Stimulated activated CD8-positive, alpha-beta memory T cell treated with anti-CD3 and anti-CD28 coated beads, Interleukin-4, amount 100 ng/mL, for 4 hours (primary cell): Measurements from ENCODE around the gene MAGI1.

Experiments used
- DNase-seq, 2 donors: peaks; one replicate each; pipeline ENCODE4 v3.0.0-alpha.2; 2020; ENCODE audit warnings: low read depth in 2 of 2, low spot score in 1 of 2

Gene MAGI1

GRCh38 chr3:65948841-65949573 is 89.7 kb downstream of the MAGI1 start:
- DNase-seq, result no peak

GRCh38 chr3:65946438-65946837 is 92.3 kb downstream of the MAGI1 start:
- DNase-seq, result no peak

GRCh38 chr3:65945953-65946352 is 92.8 kb downstream of the MAGI1 start:
- DNase-seq, result no peak

GRCh38 chr3:65945480-65945879 is 93.2 kb downstream of the MAGI1 start:
- no peak for DNase-seq

DNA sequence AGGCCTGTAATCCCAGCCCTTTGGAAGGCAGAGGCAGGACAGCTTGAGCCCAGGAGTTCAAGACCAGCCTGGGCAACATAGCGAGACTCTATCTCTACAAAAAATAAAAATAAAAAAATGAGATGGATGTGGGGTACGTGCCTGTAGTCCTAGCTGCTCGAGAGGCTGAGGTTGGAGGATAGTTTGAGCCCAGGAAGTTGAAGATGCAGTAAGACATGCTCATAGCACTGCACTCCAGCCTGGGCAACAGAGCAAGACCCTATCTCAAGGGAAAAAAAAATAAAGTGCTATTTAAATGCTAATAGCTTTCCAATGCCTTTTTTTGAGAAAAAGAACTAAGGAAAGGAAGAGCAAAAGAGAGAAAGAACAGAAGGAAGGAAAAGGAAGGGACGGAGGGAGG is 94.5 kb downstream of the MAGI1 start:
- no peak for DNase-seq

GRCh38 chr3:65939801-65940246 is 98.9 kb downstream of the MAGI1 start:
- DNase-seq, result no peak

DNA sequence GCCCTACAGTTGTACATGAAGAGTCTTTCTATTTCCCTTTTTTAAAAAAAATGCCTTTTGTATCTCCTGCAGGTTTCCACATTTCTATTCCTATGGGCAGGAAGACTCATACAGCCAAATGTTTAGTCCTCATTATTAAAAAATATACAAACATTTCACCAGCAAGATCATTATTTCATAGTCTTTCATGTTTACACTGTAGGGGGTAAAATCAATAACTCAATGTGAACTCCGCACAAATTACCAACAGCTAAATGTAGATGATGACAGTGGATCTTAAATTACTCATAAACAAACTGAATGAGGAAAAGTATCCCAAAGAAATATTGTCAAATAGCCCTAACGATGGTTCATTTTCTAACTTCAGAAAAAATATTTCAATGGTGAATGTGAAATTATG is 99.5 kb downstream of the MAGI1 start:
- DNase-seq, result no peak

GRCh38 chr3:65938676-65939075 is 100.0 kb downstream of the MAGI1 start:
- DNase-seq, result no peak

DNA sequence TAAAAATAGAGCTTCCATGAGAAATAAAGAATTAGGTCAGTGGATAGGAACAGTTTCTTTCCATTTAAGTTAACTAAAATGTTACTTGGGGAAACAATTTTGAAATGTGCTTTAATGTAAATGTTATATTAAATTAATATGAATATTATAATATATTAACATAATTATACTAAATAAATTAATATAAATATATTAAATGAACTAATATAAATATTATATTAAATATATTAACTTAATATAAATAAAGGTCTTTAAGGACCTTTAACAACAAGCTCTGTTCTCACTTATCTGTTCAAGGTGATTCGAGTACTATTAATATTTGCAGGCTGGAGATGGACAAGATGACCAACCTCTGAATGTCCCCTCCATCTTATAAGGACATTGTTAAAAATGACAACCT is 100.6 kb downstream of the MAGI1 start:
- DNase-seq, result no peak

- no peak for DNase-seq
Measured at GRCh38 chr3:65936908-65937638, 101.6 kb downstream of the MAGI1 start.

- no peak for DNase-seq
Measured at GRCh38 chr3:65935724-65936123, 103.0 kb downstream of the MAGI1 start.

- no peak for DNase-seq
Measured at GRCh38 chr3:65930648-65931047, 108.1 kb downstream of the MAGI1 start.

DNA sequence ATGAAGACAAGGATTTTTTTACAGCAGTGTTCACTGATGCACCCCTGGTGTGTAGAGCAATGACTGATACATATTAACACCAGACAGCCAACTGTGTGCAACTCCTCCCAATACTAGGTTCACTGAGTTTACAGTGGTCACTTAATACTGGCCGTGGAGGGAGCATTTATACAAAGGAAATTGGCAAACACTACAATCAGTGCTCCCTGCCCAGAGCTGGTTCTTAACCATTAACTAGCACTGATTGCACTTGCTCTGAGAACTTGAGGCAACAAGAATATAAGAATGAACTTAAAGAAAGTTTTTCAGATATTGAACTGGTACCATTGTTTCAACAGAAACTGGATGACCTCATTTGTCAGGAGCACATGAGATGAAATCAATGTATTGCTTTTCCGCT is 110.6 kb downstream of the MAGI1 start:
- no peak for DNase-seq

GRCh38 chr3:65927576-65927975 is 111.1 kb downstream of the MAGI1 start:
- no peak for DNase-seq

DNA sequence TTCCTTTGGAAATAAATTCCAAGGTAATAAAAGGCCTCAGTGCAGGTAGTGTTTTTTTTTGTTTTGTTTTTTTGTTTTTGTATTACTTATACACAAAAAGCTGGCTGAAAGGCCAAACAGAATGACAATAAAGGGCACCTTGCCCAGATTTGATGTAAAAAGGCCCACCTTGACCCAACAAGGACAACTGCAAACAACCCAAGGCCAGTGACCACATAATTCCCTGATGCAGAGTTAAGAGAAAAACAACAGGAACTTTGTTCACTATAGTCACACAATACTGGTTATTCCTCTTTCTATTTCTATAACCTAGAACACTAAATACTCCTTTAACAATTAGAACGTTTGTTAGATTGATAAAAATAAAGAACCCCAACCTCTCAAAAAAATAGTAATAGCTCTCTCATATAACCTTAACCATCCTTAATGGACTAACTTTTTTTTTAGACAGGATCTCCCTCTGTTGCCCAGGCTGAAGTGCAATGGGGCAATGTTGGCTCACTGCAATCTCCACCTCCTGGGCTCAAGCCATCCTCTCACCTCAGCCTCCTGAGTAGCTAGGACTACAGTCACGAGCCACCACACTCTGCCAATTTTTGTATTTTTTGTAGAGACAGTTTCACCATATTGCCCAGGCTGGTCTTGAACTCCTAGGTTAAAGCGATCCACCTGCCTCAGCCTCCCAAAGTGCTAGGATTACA is 113.3 kb downstream of the MAGI1 start:
- no peak for DNase-seq

- no peak for DNase-seq
Measured at GRCh38 chr3:65924762-65925161, 114.0 kb downstream of the MAGI1 start.

- no peak for DNase-seq
Measured at GRCh38 chr3:65922441-65922840, 116.3 kb downstream of the MAGI1 start.

DNA sequence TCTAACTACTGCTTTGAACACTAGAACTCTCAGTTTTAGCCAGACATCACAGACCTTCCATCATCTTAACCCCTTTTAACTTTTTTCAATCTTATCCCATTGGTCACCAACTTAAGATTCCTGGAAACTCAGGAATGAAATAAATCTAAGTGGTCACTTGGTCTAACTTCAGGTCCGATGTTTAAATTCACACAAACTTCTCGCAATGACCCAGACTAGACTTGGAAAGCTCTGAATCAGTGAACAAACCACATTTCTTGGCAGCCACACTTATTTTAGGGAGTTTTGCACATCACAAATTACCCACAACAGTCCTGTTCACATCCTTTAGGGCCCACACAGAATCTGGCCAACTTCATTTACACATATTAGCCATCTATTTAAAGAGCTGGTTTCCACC is 118.9 kb downstream of the MAGI1 start:
- DNase-seq, result no peak

- no peak for DNase-seq
Measured at GRCh38 chr3:65915477-65915876, 123.2 kb downstream of the MAGI1 start.

- no peak for DNase-seq
Measured at GRCh38 chr3:65914740-65915367, 123.9 kb downstream of the MAGI1 start.

GRCh38 chr3:65914032-65914739 is 124.5 kb downstream of the MAGI1 start:
- DNase-seq, result no peak
